Trophoblast cell (in vitro differentiated cells and primary cell): Measurements from ENCODE around the gene ARHGAP27.

Experiments
- DNase-seq, 2 donors: peaks; one replicate each; pipeline ENCODE4 v3.0.0-alpha.2; 2016
- H2AFZ ChIP-seq: 2 replicates; pipeline ENCODE4 v1.6.1; 2013; ENCODE audit warnings: low read length, moderate library complexity, mild to moderate bottlenecking; ENCODE audit not compliant: insufficient read depth, poor library complexity
- H2AK5ac ChIP-seq: 2 replicates; pipeline ENCODE4 v1.6.1; 2013; ENCODE audit warnings: mild to moderate bottlenecking, low read length
- H2BK120ac ChIP-seq: 2 replicates; pipeline ENCODE4 v1.6.1; 2013; ENCODE audit warnings: low read length, mild to moderate bottlenecking, moderate library complexity; ENCODE audit not compliant: insufficient read depth, poor library complexity
- H2BK12ac ChIP-seq: 2 replicates; pipeline ENCODE4 v1.6.1; 2013; ENCODE audit warnings: mild to moderate bottlenecking, low read length, moderate library complexity
- H2BK5ac ChIP-seq: 2 replicates; pipeline ENCODE4 v1.6.1; 2013; ENCODE audit warnings: low read length, low read depth, moderate library complexity, mild to moderate bottlenecking; ENCODE audit not compliant: poor library complexity
- H3K14ac ChIP-seq: 2 replicates; pipeline ENCODE4 v1.6.1; 2013; ENCODE audit warnings: mild to moderate bottlenecking, low read length
- H3K18ac ChIP-seq: 2 replicates; pipeline ENCODE4 v1.6.1; 2013; ENCODE audit warnings: mild to moderate bottlenecking, low read length
- H3K23ac ChIP-seq: 2 replicates; pipeline ENCODE4 v1.6.1; 2013; ENCODE audit warnings: low read length
- H3K27ac ChIP-seq: 2 replicates; pipeline ENCODE4 v1.5.1; 2013; ENCODE audit warnings: low read depth, mild to moderate bottlenecking, inconsistent platforms, low read length, moderate library complexity
- H3K27me3 ChIP-seq: 2 replicates; pipeline ENCODE4 v1.6.1; 2013; ENCODE audit warnings: inconsistent platforms, mild to moderate bottlenecking, low read length, moderate library complexity; ENCODE audit not compliant: insufficient read depth
- H3K36me3 ChIP-seq, 2 experiments: 1 replicate in 1 of 2; 2 replicates in 1 of 2; pipeline ENCODE4 v1.6.1; 2013; ENCODE audit warnings: low read length in 2 of 2, mild to moderate bottlenecking in 2 of 2, moderate library complexity in 1 of 2; ENCODE audit not compliant: insufficient read depth in 2 of 2, control insufficient read depth in 1 of 2
- H3K4ac ChIP-seq: 2 replicates; pipeline ENCODE4 v1.6.1; 2013; ENCODE audit warnings: low read depth, mild to moderate bottlenecking, low read length, moderate library complexity
- H3K4me1 ChIP-seq, 2 experiments: 1 replicate in 1 of 2; 2 replicates in 1 of 2; pipeline ENCODE4 v1.6.1; 2013; ENCODE audit warnings: low read length in 2 of 2, mild to moderate bottlenecking in 2 of 2, moderate library complexity in 1 of 2; ENCODE audit not compliant: insufficient read depth in 2 of 2, control insufficient read depth in 1 of 2
- H3K4me2 ChIP-seq: 2 replicates; pipeline ENCODE4 v1.6.1; 2013; ENCODE audit warnings: inconsistent platforms, mild to moderate bottlenecking, low read length, moderate library complexity
- H3K4me3 ChIP-seq: 2 replicates; pipeline ENCODE4 v1.5.1; 2013; ENCODE audit warnings: mild to moderate bottlenecking, low read depth, low read length, inconsistent platforms
- H3K79me1 ChIP-seq: one replicate; pipeline ENCODE4 v1.6.1; 2013; ENCODE audit warnings: low read length
- H3K79me2 ChIP-seq: 2 replicates; pipeline ENCODE4 v1.6.1; 2013; ENCODE audit warnings: low read length, mild to moderate bottlenecking; ENCODE audit not compliant: control insufficient read depth, insufficient read depth, poor library complexity
- H3K9ac ChIP-seq: 2 replicates; pipeline ENCODE4 v1.6.1; 2013; ENCODE audit warnings: mild to moderate bottlenecking, low read length
- H3K9me3 ChIP-seq: 2 replicates; pipeline ENCODE4 v1.6.1; 2013; ENCODE audit warnings: low read depth, mild to moderate bottlenecking, control low read depth, inconsistent platforms, low read length; ENCODE audit not compliant: insufficient read depth
- H4K12ac ChIP-seq: 2 replicates; pipeline ENCODE4 v1.6.1; 2013; ENCODE audit warnings: low read depth, mild to moderate bottlenecking, low read length, moderate library complexity
- H4K8ac ChIP-seq: 2 replicates; pipeline ENCODE4 v1.6.1; 2013; ENCODE audit warnings: low read depth, mild to moderate bottlenecking, low read length, moderate library complexity
- H4K91ac ChIP-seq: one replicate; pipeline ENCODE4 v1.6.1; 2013; ENCODE audit warnings: low read depth, mild to moderate bottlenecking, low read length, moderate library complexity
- WGBS: extraction: QIAGEN DNeasy Blood & Tissue Kit; methylation state at CpG from one replicate; pipeline ENCODE4 v1.1.7; 2013; ENCODE audit warnings: missing lambda C conversion rate; ENCODE audit not compliant: insufficient read length, insufficient coverage; ENCODE audit errors: extremely low coverage; 5-methylcytosine and 5-hydroxymethylcytosine counted together

Gene ARHGAP27

GRCh38 chr17:45384789-45385262, 47.8 kb downstream of the ARHGAP27 start:
- DNase-seq = no peak
- Histone ChIP-seq H3K4ac (no peak overlapping the region), H3K27ac (no peak overlapping the region), H3K18ac (no peak overlapping the region), H3K9me3 (no peaks in the 10 kb centered on the region), H2BK120ac (no peak overlapping the region), H3K4me3 (no peak overlapping the region), H4K12ac (no peak overlapping the region), H3K79me1 (no peaks in the 10 kb centered on the region), H2AFZ (no peak overlapping the region), H3K14ac (no peak overlapping the region), H3K27me3 (no peaks in the 10 kb centered on the region), H3K79me2 (no peaks in the 10 kb centered on the region), H3K23ac (no peak overlapping the region), H3K36me3 (no peaks in the 10 kb centered on the region), H3K4me1 (no peaks in the 10 kb centered on the region), H3K9ac (no peak overlapping the region), H4K91ac (no peak overlapping the region), H4K8ac (no peak overlapping the region), H2AK5ac (no peak overlapping the region), H2BK12ac (no peak overlapping the region), H2BK5ac (no peak overlapping the region), H3K4me2 (no peak overlapping the region)
- WGBS = no CpG with 5 or more reads among the region's 20 CpGs

GRCh38 chr17:45384047-45384788, 48.5 kb downstream of the ARHGAP27 start:
- no peaks in the 10 kb centered on the region for H3K9me3 ChIP-seq
- no peaks in the 10 kb centered on the region for H3K79me2 ChIP-seq
- no peak overlapping the region for H4K12ac ChIP-seq
- DNase-seq = no peak
- H3K4me1 ChIP-seq = no peaks in the 10 kb centered on the region
- H3K27me3 ChIP-seq = no peaks in the 10 kb centered on the region
- no peak overlapping the region for H2BK12ac ChIP-seq
- no peak overlapping the region for H2AFZ ChIP-seq
- H2AK5ac ChIP-seq = no peak overlapping the region
- H3K14ac ChIP-seq = no peak overlapping the region
- WGBS = no CpG with 5 or more reads among the region's 7 CpGs
- H3K9ac ChIP-seq = no peak overlapping the region
- no peaks in the 10 kb centered on the region for H3K36me3 ChIP-seq
- no peak overlapping the region for H3K4me3 ChIP-seq
- no peaks in the 10 kb centered on the region for H3K79me1 ChIP-seq
- no peak overlapping the region for H3K4me2 ChIP-seq
- H3K27ac ChIP-seq = no peak overlapping the region
- H4K8ac ChIP-seq = no peak overlapping the region
- H4K91ac ChIP-seq = no peak overlapping the region
- H2BK5ac ChIP-seq = no peak overlapping the region
- no peak overlapping the region for H2BK120ac ChIP-seq
- no peak overlapping the region for H3K18ac ChIP-seq
- no peak overlapping the region for H3K4ac ChIP-seq
- no peak overlapping the region for H3K23ac ChIP-seq

- H3K18ac ChIP-seq = no peak overlapping the region
- no peak overlapping the region for H2BK5ac ChIP-seq
- H2BK12ac ChIP-seq = no peak overlapping the region
- H4K91ac ChIP-seq = no peak overlapping the region
- H3K4me3 ChIP-seq = no peak overlapping the region
- H3K36me3 ChIP-seq = no peaks in the 10 kb centered on the region
- no peak overlapping the region for H3K23ac ChIP-seq
- no peaks in the 10 kb centered on the region for H3K79me1 ChIP-seq
- H3K27me3 ChIP-seq = no peaks in the 10 kb centered on the region
- no peak for DNase-seq
- no peak overlapping the region for H2BK120ac ChIP-seq
- H3K9me3 ChIP-seq = no peaks in the 10 kb centered on the region
- H3K79me2 ChIP-seq = no peaks in the 10 kb centered on the region
- H3K4me1 ChIP-seq = no peaks in the 10 kb centered on the region
- no peak overlapping the region for H3K4me2 ChIP-seq
- no peak overlapping the region for H3K9ac ChIP-seq
- H4K8ac ChIP-seq = no peak overlapping the region
- no peak overlapping the region for H3K14ac ChIP-seq
- H2AK5ac ChIP-seq = no peak overlapping the region
- H3K27ac ChIP-seq = no peak overlapping the region
- no peak overlapping the region for H2AFZ ChIP-seq
- no peak overlapping the region for H4K12ac ChIP-seq
- no peak overlapping the region for H3K4ac ChIP-seq
- WGBS = no CpG with 5 or more reads among the region's 1 CpG
These were observed 49.7 kb downstream of the ARHGAP27 start for GRCh38 chr17:45383003-45383402.

- no peak overlapping the region for H3K4ac ChIP-seq
- H3K9ac ChIP-seq = no peak overlapping the region
- no peak overlapping the region for H2AFZ ChIP-seq
- H3K27ac ChIP-seq = no peak overlapping the region
- H3K23ac ChIP-seq = no peak overlapping the region
- H4K91ac ChIP-seq = no peak overlapping the region
- no peak overlapping the region for H2BK12ac ChIP-seq
- H2BK120ac ChIP-seq = no peak overlapping the region
- H3K18ac ChIP-seq = no peak overlapping the region
- H3K36me3 ChIP-seq = no peaks in the 10 kb centered on the region
- no peak overlapping the region for H3K4me2 ChIP-seq
- H3K9me3 ChIP-seq = no peaks in the 10 kb centered on the region
- no peak overlapping the region for H4K12ac ChIP-seq
- no peak overlapping the region for H3K4me3 ChIP-seq
- H3K4me1 ChIP-seq = no peaks in the 10 kb centered on the region
- no peak overlapping the region for H2AK5ac ChIP-seq
- peak in 1 of 2 donors; percentile 85 for DNase-seq
- no peak overlapping the region for H4K8ac ChIP-seq
- no peaks in the 10 kb centered on the region for H3K79me1 ChIP-seq
- H3K27me3 ChIP-seq = no peaks in the 10 kb centered on the region
- H3K79me2 ChIP-seq = no peaks in the 10 kb centered on the region
- H3K14ac ChIP-seq = no peak overlapping the region
- no peak overlapping the region for H2BK5ac ChIP-seq
- no CpG with 5 or more reads among the region's 3 CpGs for WGBS
These were observed 50.4 kb downstream of the ARHGAP27 start for GRCh38 chr17:45382226-45382625.
